Colonic mucosa (tissue), 4 donors: Measurements from ENCODE around the gene XPO6. TPM values are rescaled to one million over a fixed set of nuclear protein-coding genes. Genes with fewer than 3 reads are reported as not detected.

ENCODE experiments used
- DNase-seq: peaks from one replicate; pipeline ENCODE4 v3.0.0-alpha.2; 2020
- H3K27ac ChIP-seq: fragments of 200-600 bp; one replicate; pipeline ENCODE4 v1.8.0; 2021
- H3K27me3 ChIP-seq: fragments of 200-600 bp; one replicate; pipeline ENCODE4 v1.8.0; 2021
- H3K36me3 ChIP-seq: fragments of 200-600 bp; one replicate; pipeline ENCODE4 v1.8.0; 2021
- H3K4me1 ChIP-seq: fragments of 200-600 bp; one replicate; pipeline ENCODE4 v1.8.0; 2021; ENCODE audit warnings: mild to moderate bottlenecking
- H3K4me3 ChIP-seq: fragments of 200-600 bp; one replicate; pipeline ENCODE4 v1.8.0; 2021
- H3K9ac ChIP-seq, 2 donors: one replicate each; pipeline ENCODE4 v1.7.0; 2013; ENCODE audit warnings: control low read depth in 2 of 2, low read depth in 2 of 2, low read length in 2 of 2
- H3K9me3 ChIP-seq: fragments of 200-600 bp; one replicate; pipeline ENCODE4 v1.8.0; 2021
- intact Hi-C: fragments of 100-400 bp; cut with DNase I; formaldehyde crosslinking; loops from one replicate; pipeline ENCODE4 v1.14.1; 2022
- total RNA-seq, 2 donors: library from RNA; stranded (reverse); fragmentation: NEBNext Ultra II Directional in 1 of 2; extraction: Animal tissue kit (Norgen Biotek cat#: 25700) in 1 of 2; gene quantifications; one replicate each; pipeline ENCODE4 v1.2.1, GENCODE V29; 2021
- TF ChIP-seq, protein P1 (sequence below): fragments of 200-600 bp; IDR thresholded peaks from one replicate; pipeline ENCODE4 v1.8.0; 2022; ENCODE audit warnings: antibody characterized with exemption, mild to moderate bottlenecking
- donor health status: healthy.
- donor health status: DM: no; HTN: no; CAD: no.
- donor health status: DM: no; HTN: no; CAD: no.

XPO6 gene
- total RNA-seq, 2 donors from 2014 or later, result 77.0 to 144 TPM

DNA sequence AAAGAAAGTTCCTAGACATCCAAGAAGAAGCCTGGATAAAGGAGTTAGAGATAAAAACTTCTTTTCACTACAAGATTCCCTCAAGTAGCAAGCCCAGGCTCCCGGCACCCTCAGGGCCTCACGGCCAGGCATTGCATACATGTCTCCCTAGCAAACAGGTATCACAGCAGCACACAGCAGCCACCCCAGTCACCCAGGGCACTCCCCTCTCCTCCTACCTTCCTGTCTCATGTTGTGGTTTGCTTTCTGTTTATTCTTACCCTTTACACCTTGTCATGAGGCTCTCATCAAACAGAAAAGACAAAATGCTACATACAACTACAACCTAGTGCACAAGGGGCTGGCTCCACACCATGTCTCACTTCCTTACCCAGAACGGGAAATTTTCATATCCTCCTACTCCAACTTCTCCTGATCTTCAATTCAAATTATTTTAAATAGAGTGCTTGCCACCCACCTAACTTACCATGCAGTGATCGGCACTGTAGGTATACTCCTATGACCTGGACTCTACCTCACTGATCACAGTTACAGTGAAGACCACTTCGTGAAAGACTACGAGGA lies 42.7 kb downstream of the XPO6 start:
- Histone ChIP-seq H3K27me3 (no peaks in the 10 kb centered on the region), H3K36me3 (peaks cover 12% of the 10 kb centered on the region), H3K4me3 (no peak overlapping the region), H3K4me1 (no peaks in the 10 kb centered on the region), H3K27ac (no peak overlapping the region), H3K9me3 (no peaks in the 10 kb centered on the region), H3K9ac (no peak overlapping the region)
- no peak for DNase-seq
- intact Hi-C loops, result no loop called here
- TF ChIP-seq, protein P1, sequence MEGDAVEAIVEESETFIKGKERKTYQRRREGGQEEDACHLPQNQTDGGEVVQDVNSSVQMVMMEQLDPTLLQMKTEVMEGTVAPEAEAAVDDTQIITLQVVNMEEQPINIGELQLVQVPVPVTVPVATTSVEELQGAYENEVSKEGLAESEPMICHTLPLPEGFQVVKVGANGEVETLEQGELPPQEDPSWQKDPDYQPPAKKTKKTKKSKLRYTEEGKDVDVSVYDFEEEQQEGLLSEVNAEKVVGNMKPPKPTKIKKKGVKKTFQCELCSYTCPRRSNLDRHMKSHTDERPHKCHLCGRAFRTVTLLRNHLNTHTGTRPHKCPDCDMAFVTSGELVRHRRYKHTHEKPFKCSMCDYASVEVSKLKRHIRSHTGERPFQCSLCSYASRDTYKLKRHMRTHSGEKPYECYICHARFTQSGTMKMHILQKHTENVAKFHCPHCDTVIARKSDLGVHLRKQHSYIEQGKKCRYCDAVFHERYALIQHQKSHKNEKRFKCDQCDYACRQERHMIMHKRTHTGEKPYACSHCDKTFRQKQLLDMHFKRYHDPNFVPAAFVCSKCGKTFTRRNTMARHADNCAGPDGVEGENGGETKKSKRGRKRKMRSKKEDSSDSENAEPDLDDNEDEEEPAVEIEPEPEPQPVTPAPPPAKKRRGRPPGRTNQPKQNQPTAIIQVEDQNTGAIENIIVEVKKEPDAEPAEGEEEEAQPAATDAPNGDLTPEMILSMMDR, result no peak

DNA sequence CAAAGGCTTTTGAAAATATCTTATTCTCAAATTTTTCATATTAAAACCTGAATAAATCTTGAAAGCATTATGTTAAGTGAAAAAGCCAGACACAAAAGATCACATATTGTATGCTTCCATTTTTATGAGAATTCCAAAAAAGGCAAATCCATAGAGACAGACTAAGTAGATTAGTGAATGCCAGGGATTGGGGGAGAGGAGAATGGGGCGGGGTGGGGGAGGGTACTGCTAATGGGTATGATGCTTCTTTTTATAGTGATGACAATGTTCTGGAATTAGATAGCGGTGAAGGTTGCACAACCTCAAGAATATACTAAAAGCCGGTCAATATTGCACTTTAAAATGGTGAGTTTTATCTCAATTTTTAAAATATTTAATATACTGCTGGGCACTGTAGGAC lies 44.0 kb downstream of the XPO6 start:
- DNase-seq, result no peak
- intact Hi-C loops, result no loop called here
- TF ChIP-seq, protein P1, result no peak
- Histone ChIP-seq H3K36me3 (peaks cover 12% of the 10 kb centered on the region), H3K4me1 (no peaks in the 10 kb centered on the region), H3K4me3 (no peak overlapping the region), H3K9me3 (no peaks in the 10 kb centered on the region), H3K27me3 (no peaks in the 10 kb centered on the region), H3K27ac (no peak overlapping the region), H3K9ac (no peak overlapping the region)

DNA sequence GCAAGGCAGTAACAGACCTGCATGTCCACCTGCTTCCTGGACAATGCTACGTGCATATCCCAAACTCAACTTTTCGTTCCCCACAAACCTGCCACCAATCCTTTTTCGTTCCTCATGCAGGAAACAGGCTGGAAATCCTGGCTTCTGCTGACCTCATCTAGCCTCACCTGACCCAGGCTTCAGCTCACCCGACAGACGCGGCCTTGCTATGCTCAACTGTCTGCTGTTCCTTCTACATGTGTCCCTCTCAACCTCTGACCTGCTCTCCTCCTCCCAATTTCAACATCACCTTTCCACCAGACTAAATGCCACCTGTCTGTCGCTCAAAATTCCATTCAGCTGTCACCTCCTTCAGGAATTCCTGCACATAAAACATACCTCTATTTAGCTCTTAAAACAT lies 44.5 kb downstream of the XPO6 start:
- Histone ChIP-seq H3K36me3 (peaks cover 12% of the 10 kb centered on the region), H3K9me3 (no peaks in the 10 kb centered on the region), H3K4me1 (no peaks in the 10 kb centered on the region), H3K4me3 (no peak overlapping the region), H3K27me3 (no peaks in the 10 kb centered on the region), H3K9ac (no peak overlapping the region), H3K27ac (no peak overlapping the region)
- intact Hi-C loops, result no loop called here
- TF ChIP-seq, protein P1, result no peak
- DNase-seq, result no peak

DNA sequence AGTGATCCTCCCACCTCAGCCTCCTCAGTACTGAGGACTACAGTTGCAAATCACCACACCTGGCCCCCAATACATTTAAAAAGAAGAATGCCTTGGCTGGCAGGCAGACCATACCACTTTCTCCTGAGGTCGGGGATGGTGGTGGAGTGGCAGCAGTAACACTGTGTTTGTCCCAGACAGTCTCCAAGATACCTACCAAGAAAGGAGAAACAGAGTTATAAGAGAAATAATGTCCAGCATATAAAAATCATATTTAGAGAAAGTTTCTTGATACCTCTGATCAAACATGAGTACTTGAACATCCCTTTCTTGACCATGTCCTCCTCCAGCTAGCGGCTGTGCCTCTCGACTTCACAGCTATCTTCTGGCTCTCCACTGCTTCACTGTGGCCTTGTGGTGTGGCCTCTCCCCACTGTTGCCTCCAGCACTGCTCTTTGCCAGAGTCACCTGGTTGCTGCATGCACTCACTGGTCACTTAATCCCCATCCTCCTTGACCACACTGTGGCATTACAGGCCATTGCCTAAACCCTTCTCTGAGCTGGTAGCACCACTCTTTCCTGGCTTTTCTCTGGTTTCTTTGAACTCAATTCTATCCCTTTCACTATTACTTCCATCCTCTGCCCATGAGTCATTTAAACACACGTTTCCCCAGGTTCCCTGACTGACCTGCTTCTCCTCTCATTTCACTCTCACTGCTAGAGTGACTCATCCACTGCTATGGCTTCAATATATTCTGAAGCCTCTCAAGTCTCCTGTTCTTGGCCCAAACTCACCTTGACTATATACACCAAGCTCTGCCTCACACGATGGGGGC lies 45.2 kb downstream of the XPO6 start:
- Histone ChIP-seq H3K9ac (no peak overlapping the region), H3K36me3 (peaks cover 12% of the 10 kb centered on the region), H3K9me3 (no peaks in the 10 kb centered on the region), H3K4me3 (no peak overlapping the region), H3K4me1 (no peaks in the 10 kb centered on the region), H3K27me3 (no peaks in the 10 kb centered on the region), H3K27ac (no peak overlapping the region)
- no peak for DNase-seq
- intact Hi-C loops, result no loop called here
- TF ChIP-seq, protein P1, result no peak

DNA sequence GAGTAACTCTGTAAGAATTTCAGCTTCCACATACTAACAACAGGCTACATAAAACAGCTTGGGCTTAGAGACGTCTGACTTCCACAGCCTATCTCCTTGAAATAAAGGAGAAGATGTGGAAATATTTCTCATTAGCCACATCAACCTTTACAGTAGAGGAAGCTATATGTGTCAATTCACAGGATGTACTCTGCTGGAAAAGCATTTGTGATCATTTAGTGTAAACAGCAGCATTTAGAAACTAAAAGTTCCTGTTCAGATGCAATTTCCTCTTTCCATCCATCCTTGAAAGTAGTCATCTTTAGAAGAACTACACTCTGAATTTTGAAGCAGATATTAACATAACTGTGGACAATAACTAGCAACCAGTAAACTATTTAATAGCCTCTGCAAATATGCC lies 46.2 kb downstream of the XPO6 start:
- intact Hi-C loops, result no loop called here
- H3K27ac ChIP-seq, result peak overlapping the region; percentile 10
- TF ChIP-seq, protein P1, result no peak

More for the DNA sequence above, 46.2 kb downstream of the XPO6 start:
- H3K4me1 ChIP-seq, result no peaks in the 10 kb centered on the region
- H3K9me3 ChIP-seq, result no peaks in the 10 kb centered on the region
- H3K9ac ChIP-seq, result no peak overlapping the region
- no peak for DNase-seq
- H3K4me3 ChIP-seq, result no peak overlapping the region
- peaks cover 12% of the 10 kb centered on the region for H3K36me3 ChIP-seq
- H3K27me3 ChIP-seq, result no peaks in the 10 kb centered on the region
